Stimulated activated CD4-positive, alpha-beta T cell treated with anti-CD3 and anti-CD28 coated beads, Interleukin-2, amount 100 ng/mL, for 48 hours (primary cell): Measurements from ENCODE around the gene NAT14.
A peak's percentile ranks its signal among the peaks of the same experiment; 100 is the strongest.
"Not testable (repeated sequence)": the region's sequence is repeated elsewhere in the genome, so short reads cannot be mapped to it uniquely, and the experiment has no call there.

Experiments
- DNase-seq, 2 donors: peaks; one replicate each; pipeline ENCODE4 v3.0.0-alpha.2; 2020

The NAT14 gene

DNA sequence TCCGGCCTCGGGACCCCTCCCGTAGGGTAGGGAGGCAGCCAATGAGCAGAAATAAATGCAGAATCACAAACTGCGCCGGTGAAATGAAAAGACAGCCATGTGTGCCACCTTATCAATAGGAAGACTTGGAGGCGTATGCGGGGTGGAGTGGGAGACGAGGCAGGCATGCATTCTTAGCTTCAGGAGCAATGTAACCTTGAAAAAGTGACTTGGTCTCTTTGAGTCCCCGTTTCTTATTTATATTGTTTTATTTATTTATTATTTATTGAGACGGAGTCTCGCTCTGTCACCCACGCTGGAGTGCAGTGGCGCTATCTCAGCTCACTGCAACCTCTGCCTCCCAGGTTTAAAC lies 19.2 kb downstream of the NAT14 start:
- no peak for DNase-seq

DNA sequence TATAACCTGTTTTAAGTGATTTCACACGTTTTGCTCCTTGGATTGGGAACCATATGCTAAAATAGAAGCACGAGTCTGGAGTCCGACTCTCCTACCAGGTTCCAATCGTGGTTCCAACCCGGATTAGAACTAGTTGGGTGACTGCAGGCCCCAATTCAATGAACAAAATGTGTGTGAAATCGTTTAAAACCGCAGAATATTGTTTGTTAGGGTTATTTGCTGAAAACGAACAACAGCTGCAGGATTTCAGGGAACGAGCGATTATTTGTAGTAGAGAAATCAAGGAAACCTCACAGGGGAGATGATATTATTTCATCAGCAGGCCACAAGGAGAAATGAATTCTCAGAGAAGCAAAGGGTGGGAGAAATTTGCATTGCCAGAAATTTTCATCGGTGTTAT lies 20.0 kb downstream of the NAT14 start:
- no peak for DNase-seq

DNA sequence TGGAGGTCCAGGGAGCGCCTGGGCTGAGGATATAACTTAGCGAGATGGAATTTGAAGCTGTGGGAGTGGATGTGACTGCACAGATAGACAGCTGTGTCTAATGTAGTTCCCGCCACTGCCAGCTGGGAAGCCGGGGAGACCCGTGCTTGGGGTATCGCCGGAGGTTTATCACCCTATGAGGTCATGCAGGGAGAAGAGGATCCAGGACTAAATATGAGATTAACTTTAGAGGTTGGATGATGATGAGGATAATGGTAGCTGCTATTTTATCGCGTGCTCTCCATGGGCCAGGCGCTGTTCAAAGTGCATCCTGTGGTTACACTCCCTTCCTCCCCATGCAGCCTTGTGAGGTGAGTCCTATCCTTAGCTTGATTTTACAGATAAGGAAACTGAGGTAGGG lies 23.1 kb downstream of the NAT14 start:
- DNase-seq, result no peak

GRCh38 chr19:55516878-55517620 lies 32.1 kb downstream of the NAT14 start:
- peak; percentile 88 to 92 for DNase-seq

- DNase-seq, result no peak
These were observed 34.7 kb downstream of the NAT14 start for GRCh38 chr19:55519451-55520311.

DNA sequence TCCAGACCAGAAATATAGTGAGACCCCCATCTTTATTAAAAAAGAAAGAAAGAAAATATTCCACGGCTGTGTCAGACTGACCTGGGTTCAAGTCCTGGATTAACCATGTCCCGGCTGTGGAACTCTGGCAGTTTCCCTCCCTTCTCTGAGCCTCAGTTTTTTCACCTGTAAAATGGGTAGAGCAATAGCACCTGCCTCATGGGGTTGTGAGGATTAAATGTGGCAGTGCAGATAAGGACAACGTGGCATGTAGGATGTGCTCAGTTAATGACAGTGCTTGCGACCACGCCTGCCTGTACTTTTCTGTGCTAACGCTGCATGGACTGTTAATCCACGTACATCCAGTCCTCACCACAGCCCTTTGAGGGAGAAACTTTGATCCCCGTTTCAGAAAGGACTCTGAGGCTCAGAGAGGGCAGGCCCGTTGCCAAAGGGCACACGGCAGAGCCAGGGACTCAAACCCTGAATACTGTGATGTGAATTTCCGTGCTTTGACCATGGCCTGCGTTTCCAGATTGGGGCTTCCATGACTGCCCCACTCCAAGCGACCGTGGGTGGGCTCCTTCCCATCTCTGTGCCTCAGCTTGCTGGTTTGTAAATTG lies 35.8 kb downstream of the NAT14 start:
- no peak for DNase-seq

DNA sequence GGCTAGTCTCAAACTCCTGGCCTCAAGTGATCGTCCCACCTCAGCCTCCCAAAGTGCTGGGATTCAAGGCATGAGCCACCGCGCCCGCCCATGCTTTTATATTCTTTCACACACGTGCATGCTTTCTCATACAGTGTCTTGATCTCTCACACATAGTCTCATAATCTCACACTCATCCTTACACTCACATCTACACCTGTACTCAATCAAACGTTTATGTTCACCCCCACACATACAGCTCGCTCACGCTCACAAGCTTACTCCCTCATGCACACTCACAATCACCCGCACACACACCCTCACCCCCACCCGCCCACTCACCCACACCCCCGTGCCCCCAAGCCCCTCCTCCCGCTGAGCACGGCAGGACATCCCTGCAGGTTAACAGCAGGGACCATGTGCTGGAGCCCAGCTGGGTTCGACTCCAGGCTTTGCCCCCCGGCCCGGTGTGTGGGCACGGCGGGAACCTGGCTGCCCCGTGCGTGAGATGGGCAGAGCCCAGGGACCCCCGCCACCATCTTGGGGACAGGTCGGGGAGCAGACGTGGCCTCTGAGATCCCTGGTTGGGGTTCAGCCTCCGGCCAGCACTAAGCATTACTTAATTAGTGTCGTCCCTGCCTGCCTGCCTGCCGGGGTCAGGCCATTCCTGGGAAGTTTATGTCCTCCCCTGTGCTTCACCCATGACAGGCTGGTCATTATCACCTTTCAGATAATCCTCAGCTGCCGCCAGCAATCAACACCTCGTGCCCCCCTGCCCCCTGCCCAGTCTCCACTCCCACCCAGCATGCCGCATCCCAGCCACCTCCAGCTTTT lies 40.5 kb downstream of the NAT14 start:
- DNase-seq, result no peak

GRCh38 chr19:55526216-55527196 lies 41.5 kb downstream of the NAT14 start:
- DNase-seq, result no peak

DNA sequence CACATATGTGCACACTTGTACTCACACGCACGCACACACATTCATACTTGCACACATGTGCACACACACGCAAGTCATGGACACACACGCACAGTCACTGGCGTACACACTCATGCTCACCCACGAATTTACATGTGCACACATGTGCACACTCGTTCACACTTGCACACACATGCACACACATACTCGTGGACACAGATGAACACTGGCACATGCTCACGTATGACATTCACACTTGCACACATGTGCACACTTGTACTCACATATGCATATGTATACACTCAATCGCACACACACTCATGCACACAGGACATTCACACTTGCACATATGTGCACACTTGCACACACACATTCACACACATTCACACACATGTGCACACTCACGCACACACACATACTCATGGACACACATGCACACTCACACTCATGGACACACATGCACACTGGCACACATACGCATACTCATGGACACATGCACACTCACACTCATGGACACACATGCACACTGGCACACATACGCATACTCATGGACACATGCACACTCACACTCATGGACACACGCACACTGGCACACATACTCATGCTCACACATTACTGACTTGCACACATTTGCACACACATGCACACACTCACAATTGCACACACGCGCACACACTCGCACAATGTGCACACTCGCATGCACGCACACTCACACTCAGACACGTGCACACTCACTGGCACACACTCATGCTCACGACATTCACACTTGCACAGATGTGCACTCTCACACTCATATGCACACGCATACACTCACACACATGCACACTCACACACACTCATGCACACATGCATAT lies 42.4 kb downstream of the NAT14 start:
- DNase-seq, result no peak

DNA sequence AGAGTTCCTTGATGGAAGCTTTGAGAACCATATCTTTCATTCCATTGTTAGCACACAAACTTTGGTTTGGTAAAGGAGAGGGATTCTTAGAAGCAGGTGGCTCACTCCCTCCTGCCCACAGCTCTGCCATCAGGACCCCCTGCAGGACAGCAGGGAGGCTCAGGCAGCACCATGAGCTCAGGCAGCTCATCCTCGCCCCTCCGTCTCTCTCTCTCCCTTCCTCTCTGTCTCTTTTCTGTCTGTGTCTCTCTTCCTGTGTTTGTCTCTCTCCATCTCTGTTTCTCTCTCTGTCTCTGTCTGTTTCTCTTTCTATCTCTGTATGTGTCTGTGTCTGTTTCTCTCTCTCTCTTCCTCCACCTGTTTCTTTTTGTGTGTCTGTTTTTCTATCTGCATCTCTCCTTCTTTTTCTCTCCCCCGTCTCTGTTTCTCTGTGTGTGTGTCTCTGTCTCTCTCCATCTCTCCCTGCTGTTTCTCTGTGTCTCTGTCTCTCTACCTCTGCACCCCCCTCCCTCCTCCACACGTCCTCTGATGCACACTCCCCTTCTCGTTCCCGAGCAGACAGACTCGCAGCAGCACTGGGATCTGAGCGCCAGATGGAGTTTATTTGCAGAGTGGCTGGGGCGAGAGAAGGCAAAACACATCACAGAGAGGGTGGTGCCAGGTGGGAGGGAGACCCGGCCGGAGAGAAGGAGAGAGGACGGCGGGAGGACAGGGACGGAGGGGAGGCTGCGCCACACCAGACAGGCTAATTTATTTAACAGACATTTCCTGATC lies 43.2 kb downstream of the NAT14 start:
- no peak for DNase-seq

DNA sequence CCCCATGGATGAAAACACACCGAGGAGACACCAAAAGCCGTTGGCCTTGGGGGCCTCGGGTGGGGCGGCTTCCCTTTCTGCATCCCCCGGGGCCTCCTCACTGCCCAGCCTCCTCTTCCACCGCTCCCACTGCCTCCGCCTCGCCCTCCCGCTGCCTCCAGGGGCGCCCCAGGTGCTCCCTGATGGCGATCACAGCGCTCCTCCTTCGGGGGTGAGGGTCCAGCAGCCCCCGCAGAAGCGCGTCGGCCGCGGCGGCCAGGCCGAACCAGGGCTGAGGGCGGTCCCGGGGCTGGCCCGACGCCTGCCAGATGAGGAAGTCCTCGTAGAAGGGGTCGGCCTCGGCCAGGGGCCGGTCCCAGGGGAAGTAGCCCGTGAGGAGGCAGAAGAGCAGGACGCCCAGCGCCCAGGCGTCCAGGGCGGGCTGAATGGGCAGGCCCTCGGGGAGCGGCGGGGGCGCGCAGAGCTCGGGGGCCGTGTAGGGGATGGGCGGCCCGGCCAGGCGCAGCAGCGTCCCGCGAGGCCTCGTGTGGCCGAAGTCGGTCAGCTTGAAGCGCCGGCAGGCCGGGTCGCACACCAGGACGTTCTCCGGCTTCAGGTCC lies 44.7 kb downstream of the NAT14 start:
- no peak for DNase-seq

DNA sequence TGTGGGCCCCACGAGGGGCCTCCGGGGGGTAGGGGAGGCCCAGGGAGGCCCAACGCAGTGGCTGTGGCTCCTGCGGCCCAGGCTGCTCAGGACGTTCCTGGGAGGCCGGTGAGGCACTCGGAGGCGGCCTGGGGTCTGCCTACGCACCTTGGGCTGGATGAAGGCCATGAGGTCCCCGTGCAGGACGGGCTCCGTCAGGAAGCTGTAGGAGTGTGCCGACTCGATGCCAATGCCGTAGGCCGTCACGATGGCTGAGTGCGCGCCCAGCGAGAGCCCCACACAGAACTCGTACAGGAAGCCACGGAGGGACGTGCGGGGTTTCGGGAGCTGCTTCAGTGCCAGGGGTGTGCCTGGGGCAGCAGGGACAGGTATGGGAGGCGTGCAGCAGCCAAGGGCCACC lies 46.0 kb downstream of the NAT14 start:
- DNase-seq, result no peak

- DNase-seq, result not testable (repeated sequence)
These were observed 49.3 kb downstream of the NAT14 start for GRCh38 chr19:55534280-55534679.

- no peak for DNase-seq
These were observed 50.4 kb downstream of the NAT14 start for GRCh38 chr19:55535173-55535964.

DNA sequence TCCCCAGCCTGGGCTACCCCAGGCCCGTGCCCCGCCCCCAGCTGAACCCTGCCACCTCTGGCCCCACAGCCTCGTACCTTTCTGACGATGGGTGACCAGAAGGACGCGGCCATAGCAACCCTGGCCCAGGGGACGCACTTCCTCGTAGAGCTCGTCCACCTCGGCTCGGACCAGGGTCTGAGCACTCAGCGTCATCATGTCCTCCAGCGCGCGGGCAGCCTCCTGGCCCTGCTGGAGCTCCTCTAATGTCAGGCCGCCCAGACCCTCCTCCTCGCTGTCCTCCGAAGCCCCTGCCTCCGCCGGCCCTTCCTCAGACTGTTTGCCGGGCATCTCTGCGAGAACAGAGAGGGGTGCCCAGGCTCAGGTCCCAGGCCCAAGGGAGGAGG lies 51.0 kb downstream of the NAT14 start:
- no peak for DNase-seq

GRCh38 chr19:55536366-55536765 lies 51.4 kb downstream of the NAT14 start:
- no peak for DNase-seq
